NCI-H2227 (cell line): ENCODE data around the gene TRIM61.
"Not testable (repeated sequence)": the region's sequence is repeated elsewhere in the genome, so short reads cannot be mapped to it uniquely, and the experiment has no call there.

Source experiments
- DNase-seq: peaks from one replicate; lab custom pipeline; 2025; ENCODE audit not compliant: unreplicated experiment; lab: John Stamatoyannopoulos, UW

TRIM61 gene

DNA sequence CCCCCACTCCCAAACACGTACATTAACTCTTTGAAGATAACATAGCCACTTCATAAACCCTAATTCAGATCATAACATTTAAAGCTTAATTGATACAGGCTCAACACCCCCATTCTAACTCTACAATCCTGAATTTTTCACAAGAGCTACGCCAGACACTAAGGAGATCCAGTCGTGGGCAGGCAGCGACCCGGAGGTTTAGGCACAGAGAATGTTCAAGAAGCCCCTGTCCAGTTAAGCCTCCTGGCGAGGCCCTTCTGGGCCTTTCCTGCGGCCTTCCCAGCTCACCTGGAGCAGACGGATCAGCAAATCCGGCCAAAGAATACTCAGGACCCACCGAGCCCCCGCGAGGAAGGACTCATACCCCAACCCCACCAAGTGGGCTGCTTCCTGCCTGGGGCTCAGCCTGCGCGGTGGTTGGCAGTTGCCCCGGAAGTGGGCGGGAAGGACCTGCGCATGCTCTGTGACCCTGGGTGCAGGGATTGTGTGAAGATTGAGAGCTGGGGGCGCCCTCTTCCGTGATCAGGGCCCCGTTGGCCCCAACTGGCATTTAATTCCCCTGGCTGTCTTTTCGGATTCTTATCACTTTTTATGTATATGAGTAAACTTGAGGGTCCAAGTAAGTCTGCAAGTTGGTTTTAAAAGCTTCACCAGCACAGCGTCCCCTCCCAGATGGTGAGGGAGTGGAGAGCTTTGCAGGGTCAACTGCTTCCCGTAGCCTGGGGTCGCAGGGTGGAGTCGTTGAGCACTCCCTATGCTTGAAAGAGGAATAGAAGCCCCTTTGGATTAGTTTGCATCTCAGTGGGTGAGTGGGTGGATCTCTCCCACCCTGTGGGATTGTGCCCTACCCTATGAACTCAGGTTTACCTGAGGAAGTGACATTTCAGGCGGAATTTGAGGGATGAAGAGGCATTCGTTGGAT, at the start of gene TRIM61:
TSS of gene TRIM61 (minus strand) at position 415 of the 922 bp plus-strand sequence. CDS start 7,655 bp downstream, outside the sequence.
- no peak for DNase-seq

DNA sequence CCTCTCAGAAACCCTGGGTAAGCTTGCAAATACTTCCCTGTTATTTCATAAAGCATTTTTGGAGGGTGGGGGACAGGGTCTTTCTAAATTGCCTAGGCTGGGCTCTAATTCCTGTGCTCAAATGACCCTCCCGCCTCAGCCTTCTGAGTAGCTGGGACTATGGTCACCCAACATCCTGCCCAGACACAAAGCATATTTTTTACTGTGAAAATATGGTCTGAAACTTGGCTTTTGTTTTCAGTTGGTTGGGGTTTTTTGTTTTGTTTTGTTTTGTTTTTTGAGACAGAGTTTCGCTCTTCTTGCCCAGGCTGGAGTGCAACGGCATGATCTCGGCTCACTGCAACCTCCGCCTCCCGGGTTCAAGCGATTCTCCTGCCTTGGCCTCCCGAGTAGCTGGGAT, 48.3 kb upstream of the TRIM61 start:
- DNase-seq = not testable (repeated sequence)

DNA sequence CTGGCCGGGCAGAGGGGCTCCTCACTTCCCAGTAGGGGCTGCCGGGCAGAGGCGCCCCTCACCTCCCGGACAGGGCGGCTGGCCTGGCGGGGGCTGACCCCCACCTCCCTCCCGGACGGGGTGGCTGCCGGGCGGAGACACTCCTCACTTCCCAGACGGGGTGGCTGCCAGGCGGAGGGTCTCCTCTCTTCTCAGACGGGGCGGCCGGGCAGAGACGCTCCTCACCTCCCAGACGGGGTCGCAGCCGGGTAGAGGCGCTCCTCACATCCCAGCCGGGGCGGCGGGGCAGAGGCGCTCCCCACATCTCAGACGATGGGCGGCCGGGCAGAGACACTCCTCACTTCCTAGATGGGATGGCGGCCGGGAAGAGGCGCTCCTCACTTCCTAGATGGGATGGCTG, 42.5 kb upstream of the TRIM61 start:
- DNase-seq = not testable (repeated sequence)

DNA sequence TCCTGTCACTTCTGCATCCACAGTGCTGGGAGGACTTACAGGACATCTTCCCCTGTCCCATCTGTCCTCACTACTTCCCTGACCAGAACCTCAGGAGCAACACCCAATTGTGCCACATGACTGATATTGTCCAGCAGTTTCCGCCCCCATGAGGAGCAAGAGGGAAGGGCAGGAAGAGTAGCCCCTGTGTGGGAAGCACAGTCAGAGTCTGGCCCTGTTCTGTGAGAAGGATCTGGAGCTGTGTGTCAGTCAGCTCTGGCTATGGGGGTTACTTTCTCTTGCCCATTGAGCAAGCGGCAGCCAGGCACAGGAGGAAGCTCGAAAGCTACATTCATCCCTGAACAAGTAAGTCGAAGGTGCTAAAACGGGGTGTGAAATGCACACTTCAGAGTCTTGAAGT, 39.5 kb upstream of the TRIM61 start:
- no peak for DNase-seq

DNA sequence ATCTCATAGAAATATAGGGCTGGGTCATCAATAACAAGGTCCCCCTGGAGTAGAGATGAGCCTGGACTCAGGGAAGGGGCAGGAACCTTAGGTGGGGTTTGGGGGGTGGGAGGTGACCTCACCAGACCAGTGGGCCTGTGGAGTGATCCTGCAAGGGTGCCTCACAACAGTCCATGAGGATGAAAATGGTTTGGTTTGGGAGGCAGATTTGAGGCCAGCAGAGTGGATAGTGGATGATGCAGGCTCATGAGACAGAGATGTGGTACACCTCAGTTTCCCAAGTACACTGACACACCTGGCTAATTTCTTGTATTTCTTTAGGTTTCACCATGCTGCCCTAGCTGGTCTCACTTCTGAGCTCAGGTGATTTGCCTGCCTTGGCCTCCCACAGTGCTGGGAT, 36.2 kb upstream of the TRIM61 start:
- no peak for DNase-seq

DNA sequence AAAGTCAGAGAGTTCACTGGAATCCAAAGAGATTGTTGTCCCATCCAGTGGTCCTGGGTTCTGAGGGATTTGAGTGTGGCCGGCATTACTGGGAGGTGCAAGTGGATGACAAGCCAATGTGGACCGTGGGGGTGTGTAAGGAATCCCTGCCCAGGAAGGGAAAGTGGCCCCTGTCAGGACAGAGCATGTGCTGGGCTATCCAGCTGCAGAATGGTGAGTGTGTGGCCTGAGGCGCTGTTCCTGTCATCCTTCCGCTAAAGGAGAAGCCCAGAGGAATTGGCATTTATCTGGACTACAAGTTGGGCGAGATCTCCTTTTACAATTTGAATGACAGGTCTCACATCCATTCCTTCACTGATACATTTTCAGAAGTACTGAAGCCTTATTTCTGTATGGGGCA, 33.9 kb upstream of the TRIM61 start:
- DNase-seq = no peak

DNA sequence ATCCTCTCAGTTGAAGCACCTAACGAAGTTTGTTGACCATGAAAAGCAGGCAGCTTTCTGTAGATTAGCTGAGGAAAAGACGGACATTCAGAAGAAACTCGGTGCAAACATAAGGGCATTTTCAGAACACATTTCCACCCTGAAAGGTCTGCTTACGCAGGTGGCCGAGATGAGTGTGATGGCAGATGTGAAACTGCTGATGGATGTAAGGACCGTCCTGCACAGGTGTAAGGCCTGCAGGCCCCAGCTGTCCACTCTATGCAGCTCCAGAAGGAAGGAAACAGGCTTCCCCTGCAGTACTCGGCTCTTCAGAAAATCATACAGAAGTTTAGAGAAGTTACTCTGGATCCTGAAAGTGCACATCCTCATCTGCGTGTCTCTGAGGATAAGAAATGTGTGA, 33.5 kb upstream of the TRIM61 start:
- DNase-seq = no peak

DNA sequence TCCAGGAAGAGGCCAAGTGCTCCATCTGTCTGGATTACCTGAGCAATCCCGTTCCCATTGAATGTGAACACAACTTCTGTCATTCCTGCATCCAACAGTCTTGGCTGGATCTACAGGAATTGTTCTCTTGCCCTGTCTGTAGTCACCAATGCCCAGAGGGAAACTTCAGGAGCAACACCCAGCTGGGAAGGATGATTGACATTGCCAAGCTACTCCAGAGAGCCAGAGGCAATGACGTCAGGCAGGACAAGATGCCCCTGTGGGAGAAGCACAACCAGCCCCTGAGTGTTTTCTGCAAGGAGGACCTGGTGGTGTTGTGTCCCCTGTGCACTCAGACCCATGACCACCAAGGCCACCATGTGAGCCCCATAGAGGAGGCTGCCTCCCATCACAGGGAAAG, 33.0 kb upstream of the TRIM61 start:
- no peak for DNase-seq

DNA sequence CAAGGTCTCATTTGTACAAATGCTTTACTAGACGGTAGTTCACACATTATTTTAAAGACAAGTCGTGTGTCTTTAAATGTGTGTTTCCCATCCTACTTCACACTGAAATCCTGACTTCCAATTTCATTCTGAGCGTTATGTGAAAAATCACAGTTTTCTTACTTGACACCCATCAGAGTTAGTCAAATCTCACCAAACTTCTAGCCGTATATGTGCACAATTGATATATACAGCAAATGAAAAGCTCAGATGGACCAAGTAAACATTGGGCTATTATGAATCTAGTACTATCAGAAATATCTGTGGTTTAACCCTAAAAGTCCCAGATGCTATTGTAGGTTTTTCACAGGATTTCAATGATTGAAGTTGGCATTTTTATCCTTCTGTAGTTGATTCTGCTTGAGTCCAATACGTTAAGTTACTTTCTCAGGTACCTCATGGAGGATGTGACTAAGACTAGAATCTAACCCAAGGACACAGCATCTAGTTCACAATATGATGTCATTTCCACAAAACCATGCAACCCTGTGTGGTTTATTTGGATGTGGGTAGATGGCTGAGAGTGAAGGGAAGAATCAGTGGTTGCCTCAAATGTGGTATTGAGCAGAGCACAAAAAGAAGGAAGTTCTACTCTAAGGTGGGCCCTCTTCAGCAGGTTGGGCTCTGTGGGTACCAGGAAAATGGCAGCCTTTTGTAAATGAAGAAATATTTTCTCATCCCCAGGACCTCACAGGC, 32.2 kb upstream of the TRIM61 start:
- no peak for DNase-seq

DNA sequence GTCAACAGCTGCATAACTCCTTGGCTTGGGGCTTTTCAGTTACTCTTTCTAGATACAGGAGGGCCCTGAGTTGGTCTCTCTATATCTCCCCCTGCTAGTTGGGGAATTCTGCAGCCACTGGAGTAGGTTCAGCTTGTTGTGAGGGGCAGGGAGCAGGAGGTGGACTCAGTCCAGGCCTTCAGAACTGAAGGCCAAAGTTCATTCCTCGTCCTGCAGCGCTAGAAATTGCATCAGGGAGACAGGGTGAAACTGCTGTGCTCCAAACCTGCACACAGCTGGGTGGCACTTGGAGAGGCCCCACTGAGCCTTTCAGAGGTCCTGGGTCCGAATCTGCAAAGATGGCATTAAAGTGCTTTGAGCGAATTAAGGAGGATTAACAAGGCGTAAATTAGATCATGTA, 29.4 kb upstream of the TRIM61 start:
- DNase-seq = no peak

DNA sequence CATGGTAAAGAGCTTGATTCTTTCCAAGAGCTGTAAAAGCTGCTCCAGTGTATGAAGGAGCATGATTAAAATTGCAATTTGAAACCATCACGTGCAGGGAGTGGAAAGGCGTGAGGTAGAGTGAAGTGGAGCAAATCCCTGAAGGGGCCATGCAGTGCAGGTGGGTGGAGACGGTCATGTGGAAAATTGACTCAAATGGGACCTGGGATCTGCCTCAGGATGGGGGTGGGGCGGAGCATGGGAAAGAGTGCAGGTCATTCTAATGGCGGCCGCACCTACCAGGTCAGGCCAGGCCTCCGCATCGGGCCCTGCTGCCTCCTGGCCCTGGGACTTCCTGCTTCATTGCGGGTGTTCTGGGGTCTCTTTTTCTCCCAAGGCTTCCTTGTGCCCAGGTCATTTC, 29.0 kb upstream of the TRIM61 start:
- DNase-seq = no peak

DNA sequence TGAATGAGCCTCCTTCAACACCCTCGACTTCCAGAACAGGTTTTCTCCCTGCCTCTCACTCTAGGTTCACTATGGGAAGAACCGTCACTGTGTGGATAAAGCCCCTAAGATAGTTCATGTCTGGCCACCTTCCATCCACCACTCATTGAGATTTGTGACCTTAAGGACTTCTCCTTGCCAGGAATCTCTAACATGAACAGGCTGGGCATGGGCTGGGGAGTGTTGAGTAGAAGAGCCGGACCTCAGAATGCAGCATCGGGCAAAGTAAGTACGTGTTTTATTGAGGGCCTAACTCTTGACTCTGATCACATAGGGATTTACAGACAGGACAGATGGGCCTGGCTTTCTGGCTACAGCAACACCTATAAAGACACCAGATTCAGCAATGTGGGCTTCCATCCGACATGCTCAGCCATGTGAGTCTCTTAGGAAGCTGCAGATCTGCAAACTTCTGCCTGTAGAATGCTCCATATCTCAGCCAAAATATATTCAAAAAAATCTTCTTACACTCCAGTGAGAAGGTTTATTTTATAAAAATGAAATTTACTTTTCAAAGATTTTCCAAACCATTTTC, 28.0 kb upstream of the TRIM61 start:
- DNase-seq = no peak

DNA sequence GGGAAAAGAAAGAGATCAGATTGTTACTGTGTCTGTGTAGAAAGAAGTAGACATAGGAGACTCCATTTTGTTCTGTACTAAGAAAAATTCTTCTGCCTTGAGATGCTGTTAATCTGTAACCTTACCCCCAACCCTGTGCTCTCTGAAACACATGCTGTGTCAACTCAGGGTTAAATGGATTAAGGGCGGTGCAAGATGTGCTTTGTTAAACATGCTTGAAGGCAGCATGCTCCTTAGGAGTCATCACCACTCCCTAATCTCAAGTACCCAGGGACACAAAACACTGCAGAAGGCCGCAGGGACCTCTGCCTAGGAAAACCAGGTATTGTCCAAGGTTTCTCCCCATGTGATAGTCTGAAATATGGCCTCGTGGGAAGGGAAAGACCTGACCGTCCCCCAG, 24.5 kb upstream of the TRIM61 start:
- DNase-seq = not testable (repeated sequence)

DNA sequence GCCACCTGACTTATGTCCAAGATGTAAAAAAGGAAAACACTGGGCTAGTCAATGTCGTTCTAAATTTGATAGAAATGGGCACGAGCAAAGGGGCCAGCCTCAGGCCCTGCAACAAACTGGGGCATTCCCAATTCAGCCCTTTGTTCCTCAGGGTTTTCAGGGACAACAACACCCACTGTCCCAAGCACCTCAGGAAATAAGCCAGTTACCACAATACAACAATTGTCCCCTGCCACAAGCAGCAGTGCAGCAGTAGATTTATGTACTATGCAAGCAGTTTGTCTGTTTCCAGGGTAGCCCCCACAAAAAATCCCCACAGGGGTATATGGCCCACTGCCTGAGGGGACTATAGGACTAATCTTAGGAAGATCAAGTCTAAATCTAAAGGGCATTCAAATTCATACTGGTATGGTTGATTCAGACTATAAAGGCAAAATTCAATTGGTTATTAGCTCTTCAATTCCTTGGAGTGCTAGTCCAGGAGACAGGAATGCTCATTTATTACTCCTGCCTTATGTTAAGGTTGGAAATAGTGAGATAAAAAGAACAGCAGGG, 21.1 kb upstream of the TRIM61 start:
- not testable (repeated sequence) for DNase-seq

DNA sequence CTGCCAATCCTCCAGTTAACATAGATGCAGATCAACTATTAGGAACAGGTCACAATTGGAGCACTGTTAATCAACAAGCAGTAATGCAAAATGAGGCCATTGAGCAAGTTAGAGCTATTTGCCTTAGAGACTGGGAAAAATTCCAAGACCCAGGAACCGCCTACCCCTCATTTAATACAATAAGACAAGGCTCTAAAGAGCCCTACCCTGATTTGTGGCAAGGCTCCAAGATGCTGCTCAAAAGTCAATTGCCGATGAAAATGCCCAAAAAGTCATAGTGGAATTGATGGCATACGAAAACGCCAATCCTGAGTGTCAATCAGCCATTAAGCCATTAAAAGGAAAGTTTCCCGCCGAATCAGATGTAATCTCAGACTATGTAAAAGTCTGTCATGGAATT, 20.5 kb upstream of the TRIM61 start:
- DNase-seq = no peak

DNA sequence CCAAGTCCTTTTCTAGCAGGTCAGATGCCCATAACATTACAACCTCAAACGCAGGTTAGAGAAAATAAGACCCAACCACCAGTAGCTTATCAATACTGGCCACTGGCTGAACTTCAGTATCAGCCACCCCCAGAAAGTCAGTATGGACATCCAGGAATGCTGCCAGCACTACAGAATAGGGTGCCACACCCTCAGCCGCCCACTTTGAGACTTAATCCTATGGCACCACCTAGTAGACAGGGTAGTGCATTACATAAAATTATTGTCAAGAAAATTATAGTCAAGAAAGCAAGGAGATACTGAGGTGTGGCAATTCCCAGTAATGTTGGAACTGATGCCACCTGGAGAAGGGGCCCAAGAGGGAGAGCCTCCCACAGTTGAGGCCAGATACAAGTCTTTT, 19.9 kb upstream of the TRIM61 start:
- peak; percentile 2 for DNase-seq

DNA sequence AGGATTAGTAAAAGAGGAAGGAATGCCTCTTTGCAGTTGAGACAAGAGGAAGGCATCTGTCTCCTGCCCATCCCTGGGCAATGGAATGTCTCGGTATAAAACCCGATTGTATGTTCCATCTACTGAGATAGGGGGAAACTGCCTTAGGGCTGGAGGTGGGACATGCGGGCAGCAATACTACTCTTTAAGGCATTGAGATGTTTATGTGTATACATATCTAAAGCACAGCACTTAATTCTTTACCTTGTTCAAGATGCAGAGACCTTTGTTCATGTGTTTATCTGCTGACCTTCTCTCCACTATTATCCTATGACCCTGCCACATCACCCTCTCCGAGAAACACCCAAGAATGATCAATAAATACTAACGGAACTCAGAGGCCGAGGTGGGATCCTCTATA, 18.7 kb upstream of the TRIM61 start:
- DNase-seq = not testable (repeated sequence)

DNA sequence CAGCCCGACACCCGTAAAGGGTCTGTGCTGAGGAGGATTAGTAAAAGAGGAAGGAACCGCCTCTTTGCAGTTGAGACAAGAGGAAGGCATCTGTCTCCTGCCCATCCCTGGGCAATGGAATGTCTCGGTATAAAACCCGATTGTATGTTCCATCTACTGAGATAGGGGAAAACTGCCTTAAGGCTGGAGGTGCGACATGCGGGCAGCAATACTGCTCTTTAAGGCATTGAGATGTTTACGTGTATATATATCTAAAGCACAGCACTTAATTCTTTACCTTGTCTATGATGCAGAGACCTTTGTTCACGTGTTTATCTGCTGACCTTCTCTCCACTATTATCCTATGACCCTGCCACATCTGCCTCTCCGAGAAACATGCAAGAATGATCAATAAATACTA, 13.3 kb upstream of the TRIM61 start:
- DNase-seq = not testable (repeated sequence)

DNA sequence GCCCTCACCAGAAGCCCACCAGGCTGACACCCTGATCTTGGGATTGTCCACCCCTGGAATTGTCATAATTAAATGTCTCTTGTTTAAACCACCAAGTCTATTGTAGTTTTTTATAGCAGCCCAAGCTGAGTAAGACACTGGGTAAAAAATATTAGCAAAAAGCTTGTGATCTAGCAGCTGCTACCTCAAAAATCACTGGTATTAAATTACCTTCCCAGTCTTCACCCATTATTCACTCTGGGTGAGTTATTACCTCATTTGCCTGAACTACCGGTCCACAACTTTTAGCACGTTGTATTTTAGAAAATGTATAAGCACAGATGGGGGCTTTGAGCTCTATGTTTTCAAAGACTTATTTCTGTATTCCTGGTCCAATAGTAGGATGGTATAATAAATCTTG, 12.0 kb upstream of the TRIM61 start:
- DNase-seq = no peak

DNA sequence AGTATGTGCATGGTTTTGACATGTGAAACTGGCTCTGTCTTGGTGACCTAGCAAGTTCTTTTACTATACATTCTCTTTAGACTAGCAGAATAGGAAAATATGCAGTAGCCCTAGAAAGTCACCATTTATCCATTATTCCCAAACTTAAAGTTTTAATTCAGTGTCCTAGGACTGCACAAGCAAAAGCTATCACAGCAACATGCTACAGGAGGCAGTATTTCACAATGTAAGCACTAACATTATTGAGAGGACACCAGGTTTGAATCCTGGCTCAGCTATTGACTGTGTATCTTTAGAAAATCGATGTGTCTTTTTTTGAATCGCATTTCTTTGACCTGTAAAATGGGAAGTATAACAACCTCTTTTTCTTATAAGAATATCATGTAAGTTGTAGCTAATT, 5.5 kb downstream of the TRIM61 start:
- DNase-seq = not testable (repeated sequence)

DNA sequence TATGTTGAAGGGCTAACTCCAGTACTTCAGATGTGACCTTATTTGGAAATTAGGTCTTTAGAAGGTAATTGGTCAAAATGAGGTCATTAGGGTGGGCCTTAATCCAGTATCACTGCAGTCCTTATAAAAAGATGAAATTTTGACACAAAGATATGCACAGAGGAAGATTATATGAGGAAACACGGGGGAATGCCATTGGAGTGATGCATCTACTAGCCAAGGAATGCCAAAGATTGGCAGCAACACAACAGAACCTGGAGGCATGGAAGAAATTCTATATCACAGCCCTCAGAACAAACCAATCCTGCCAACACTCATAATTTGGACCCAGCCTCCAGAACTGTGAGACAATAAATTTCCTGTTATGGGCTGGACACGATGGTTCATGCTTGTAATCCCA, 17.6 kb downstream of the TRIM61 start:
- no peak for DNase-seq

DNA sequence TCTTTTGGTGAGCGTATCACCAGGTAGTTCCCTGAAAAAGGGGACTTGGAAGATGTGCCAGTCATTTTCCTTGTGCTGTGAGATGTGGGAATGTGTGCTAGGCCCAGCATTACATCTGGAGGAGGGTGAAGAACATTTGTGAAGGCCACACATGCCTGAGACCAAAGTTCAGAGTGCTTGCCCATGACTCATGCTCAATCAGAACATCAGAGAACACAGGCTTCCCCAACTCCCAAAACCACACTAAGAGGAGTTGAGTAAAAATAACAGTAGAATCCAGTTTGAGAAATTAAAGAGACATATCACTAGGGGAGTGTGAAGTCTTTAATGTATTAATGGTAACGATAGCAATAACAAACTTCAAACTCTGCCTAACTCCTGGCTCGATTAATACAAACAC, 18.0 kb downstream of the TRIM61 start:
- DNase-seq = not testable (repeated sequence)
